GM18508 (cell line): ENCODE results near the gene SH3D19.

Experiments used
- ATAC-seq: cut with Tn5 transposase; IDR thresholded peaks from one replicate; pipeline ENCODE4 v1.9.1; 2021; ENCODE audit warnings: moderate number of reproducible peaks; ENCODE audit not compliant: insufficient read depth, unreplicated experiment

The SH3D19 gene

DNA sequence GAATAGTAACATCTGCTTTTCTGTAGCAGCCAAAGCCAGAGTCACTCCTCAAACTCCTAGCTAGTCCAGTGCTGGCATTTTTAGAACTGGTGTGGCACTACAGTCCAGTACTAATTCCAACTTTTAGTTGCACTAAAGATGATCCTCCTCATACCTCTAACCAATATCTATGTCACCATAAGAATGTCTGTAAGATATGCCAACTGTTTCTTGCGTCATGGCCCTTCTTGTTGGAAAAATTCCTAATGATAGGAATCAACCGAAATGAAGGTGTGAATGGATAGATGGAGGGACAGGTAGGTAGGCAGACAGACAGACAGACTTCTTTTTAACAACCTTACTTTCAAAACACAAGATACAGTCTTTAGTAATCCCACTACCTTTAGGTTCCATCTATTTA is 123.0 kb downstream of the SH3D19 start:
- ATAC-seq = no peak

- ATAC-seq = no peak
These were observed 125.8 kb downstream of the SH3D19 start for GRCh38 chr4:151199319-151200190.

DNA sequence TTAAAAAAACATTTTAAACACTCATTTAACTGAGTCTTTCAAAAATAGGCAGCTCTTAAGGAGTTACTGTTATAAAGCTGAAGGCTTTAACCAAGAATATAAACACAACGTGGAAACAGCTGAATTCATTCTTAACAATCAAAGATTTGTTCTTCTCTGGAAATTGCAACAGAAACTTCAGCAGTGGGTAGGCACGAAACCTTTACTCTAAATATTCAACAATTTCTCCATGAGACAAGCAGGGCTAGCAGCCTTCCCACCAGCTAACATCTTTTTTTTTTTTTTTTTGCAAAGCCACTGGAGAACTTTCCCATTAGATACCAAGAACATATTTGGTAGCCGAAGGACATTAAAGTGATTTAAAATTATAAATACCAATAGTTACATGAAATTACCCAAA is 126.7 kb downstream of the SH3D19 start:
- ATAC-seq = no peak

- no peak for ATAC-seq
These were observed 128.2 kb downstream of the SH3D19 start for GRCh38 chr4:151197247-151197646.

DNA sequence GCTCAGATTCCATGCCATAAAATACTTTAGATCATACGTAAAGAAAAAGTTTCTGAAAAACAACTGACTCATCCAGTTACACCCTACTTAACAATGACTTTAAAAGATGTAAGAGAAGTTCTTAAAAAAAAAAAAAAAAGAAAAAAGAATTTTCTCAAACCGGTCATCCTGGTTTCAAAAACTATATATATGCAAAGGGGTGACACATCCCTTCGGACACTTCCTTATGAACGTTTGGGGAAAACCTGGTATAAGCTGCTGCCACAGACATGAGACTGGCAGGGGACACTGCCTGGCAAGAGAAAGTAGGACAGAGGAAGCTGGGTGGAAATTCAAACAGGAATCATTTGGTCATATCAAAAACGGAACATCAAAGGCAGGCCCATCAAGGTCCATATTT is 129.6 kb downstream of the SH3D19 start:
- no peak for ATAC-seq

GRCh38 chr4:151193414-151193813 is 132.0 kb downstream of the SH3D19 start:
- ATAC-seq = no peak

- no peak for ATAC-seq
These were observed 132.7 kb downstream of the SH3D19 start for GRCh38 chr4:151192556-151193235.

DNA sequence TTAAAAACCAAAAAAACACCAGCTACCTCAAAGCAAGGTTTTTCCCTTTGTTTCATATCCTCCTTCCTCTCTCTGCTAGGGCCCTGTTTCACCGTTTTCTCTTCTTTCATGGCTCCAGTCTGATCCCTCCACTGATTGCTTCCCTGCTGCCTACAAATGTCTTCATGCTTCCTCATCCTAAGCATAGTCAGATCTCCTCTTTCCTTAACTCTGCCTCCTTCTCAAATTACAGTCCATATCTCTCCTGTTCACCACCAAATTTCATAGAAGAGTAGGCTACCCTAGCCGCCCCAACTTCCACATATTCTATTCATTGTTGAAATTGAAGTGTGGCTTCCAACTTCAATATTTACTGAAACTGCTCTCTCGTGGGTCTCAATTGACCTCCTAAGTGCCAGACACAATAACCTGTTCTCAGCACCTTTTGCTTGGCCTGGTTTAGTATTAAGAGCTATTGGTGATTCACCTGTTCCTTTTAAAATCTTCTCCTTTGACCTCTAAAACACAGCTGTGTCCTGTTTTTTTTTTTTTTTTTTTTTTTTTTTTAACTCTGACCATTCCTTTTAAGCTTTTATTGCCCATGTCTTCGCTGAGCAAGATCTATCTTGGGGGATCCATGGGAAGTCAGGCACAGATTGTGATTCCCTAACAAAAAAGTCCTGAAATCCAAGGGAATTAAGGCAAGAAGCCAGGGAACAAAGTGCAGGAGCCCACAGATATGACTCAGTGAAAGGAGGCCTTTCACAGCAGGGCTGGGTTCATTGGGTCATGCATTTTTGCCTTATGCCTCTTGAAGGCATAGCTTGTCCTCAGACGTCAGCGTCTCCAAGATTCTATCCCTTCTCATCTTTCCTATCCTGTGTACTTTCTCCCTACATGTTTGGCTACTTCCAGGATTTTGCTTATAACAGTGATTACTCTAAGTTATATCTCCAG is 140.6 kb downstream of the SH3D19 start:
- no peak for ATAC-seq

- no peak for ATAC-seq
These were observed 142.9 kb downstream of the SH3D19 start for GRCh38 chr4:151182455-151182996.

DNA sequence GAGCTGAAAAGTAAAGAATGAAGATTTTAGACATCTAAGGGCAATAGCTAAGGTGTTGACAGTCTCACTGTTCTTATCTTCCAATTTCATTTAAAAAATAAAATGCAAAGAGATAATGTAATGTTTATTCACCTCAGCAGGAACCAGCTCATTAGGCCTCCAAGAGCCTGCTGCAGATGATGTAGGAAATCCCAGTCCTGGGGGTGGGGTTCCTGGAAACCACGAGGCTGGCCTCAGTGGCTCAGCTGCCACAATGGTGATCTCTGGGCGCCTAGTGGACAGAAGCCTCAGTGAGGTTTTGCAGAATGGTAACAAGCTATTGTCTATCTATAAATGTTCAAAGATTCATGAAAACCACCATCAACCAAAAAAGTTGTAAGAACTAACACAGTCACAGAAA is 148.7 kb downstream of the SH3D19 start:
- no peak for ATAC-seq

GRCh38 chr4:151175754-151176631 is 149.4 kb downstream of the SH3D19 start:
- ATAC-seq = no peak

DNA sequence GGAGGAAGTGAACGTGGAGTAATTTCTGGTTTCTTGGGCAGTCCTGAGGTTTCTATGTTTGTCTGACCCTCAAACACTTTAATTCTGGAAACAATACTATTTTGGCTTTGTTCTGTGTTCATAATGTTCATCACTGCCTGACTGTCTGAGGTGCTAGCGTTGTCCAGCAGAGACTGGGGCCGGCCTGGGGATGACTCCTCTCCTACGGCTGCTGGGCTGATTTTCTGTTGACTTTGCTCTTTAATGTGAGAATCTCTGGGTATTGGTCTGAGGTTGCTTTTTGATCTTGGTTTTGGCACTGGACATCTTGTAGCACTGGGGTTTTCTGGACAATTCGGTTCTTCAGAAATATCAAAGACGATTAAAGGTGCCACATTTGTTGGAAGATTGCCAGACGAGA is 150.2 kb downstream of the SH3D19 start:
- ATAC-seq = no peak

GRCh38 chr4:151174784-151175183 is 150.6 kb downstream of the SH3D19 start:
- ATAC-seq = no peak

- ATAC-seq = no peak
These were observed 151.5 kb downstream of the SH3D19 start for GRCh38 chr4:151173871-151174270.

DNA sequence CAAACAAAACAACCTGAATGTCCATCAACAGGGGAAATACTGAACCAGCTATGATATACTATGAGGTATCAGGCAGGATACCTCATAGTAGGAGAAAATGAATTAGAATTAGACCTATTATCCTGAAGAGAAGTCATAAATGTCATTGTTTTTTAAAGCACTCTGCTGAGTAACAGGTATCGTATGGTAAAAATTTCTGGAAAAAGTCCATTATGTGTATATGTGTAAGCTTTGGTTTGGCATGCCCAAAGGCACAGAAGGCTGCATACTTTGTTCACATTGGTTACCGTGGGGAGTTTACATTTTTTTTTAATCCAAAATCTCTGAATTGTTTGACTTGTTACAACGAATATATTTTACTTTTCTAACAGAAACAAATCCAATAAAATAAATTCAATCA is 155.5 kb downstream of the SH3D19 start:
- ATAC-seq = no peak

- no peak for ATAC-seq
These were observed 156.2 kb downstream of the SH3D19 start for GRCh38 chr4:151169223-151169622.

- ATAC-seq = no peak
These were observed 157.8 kb downstream of the SH3D19 start for GRCh38 chr4:151167561-151167960.

GRCh38 chr4:151166636-151167035 is 158.8 kb downstream of the SH3D19 start:
- ATAC-seq = no peak

GRCh38 chr4:151165205-151166000 is 160.0 kb downstream of the SH3D19 start:
- ATAC-seq = no peak
